NB4 (cell line): Measurements from ENCODE around the gene SFXN5.

Experiments
- CTCF ChIP-seq: IDR thresholded peaks from one replicate; pipeline ENCODE4 v1.5.1; 2012; ENCODE audit warnings: low read depth, low read length
- MAX ChIP-seq: IDR thresholded peaks from 2 replicates; pipeline ENCODE4 v1.6.1; 2011; ENCODE audit warnings: low read depth, low read length

GRCh38 chr2:73087311-73087710 is 15.8 kb upstream of the SFXN5 start:
- no peak for TF ChIP-seq CTCF
- no peak for TF ChIP-seq MAX
